GM12892 (cell line): ENCODE data around the gene LRIT3.
"Not testable (repeated sequence)": the region's sequence is repeated elsewhere in the genome, so short reads cannot be mapped to it uniquely, and the experiment has no call there.

Experiments
- DNase-seq: peaks from one replicate; pipeline ENCODE4 v3.0.0; 2011; ENCODE audit not compliant: insufficient read length
- FAIRE-seq: peaks from 2 replicates; lab custom pipeline; 2011; peaks lifted over from hg19 to GRCh38; lab: Jason Lieb, UNC
- POLR2A ChIP-seq: IDR thresholded peaks from 2 replicates; pipeline ENCODE4 v1.6.1; 2011; ENCODE audit warnings: low read depth, low read length, control low read depth
- POLR2AphosphoS5 ChIP-seq: IDR thresholded peaks from 2 replicates; pipeline ENCODE4 v1.6.1; 2011; ENCODE audit warnings: low read depth, low read length, control low read depth
- TAF1 ChIP-seq: IDR thresholded peaks from 2 replicates; pipeline ENCODE4 v1.6.1; 2011; ENCODE audit warnings: low read depth, mild to moderate bottlenecking, control low read depth, low read length, borderline replicate concordance

The LRIT3 gene

GRCh38 chr4:109816894-109817293 lies 31.0 kb upstream of the LRIT3 start:
- DNase-seq (no peak), FAIRE-seq (no peak)
- no peak for TF ChIP-seq TAF1
- TF ChIP-seq POLR2A = no peak
- TF ChIP-seq POLR2AphosphoS5 = no peak

- DNase-seq (no peak), FAIRE-seq (no peak)
- TF ChIP-seq TAF1 (no peak), POLR2A (no peak), POLR2AphosphoS5 (no peak)
Observed at GRCh38 chr4:109818268-109818667, 29.6 kb upstream of the LRIT3 start.

DNA sequence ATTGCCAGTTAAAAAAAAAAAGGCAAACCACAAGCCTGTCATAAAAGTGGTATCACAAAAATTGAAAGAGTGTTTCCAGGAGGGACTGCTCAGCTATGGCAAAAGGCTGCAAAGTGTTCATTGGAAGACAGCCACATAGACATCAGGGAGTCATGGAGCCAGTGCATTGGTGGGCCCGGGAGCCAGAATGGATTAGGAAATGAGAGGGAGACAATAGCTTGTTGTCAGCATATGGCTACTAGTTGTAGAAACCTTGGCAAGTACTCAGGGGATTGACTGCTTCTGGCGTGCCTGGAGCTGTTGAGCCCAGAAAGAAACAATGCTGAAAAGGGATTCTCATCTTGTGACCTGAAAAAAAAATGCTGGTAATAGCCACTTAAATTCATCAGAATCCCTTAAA lies 27.3 kb upstream of the LRIT3 start:
- TF ChIP-seq TAF1 (no peak), POLR2A (no peak), POLR2AphosphoS5 (no peak)
- DNase-seq = no peak
- peak; percentile 58 for FAIRE-seq

DNA sequence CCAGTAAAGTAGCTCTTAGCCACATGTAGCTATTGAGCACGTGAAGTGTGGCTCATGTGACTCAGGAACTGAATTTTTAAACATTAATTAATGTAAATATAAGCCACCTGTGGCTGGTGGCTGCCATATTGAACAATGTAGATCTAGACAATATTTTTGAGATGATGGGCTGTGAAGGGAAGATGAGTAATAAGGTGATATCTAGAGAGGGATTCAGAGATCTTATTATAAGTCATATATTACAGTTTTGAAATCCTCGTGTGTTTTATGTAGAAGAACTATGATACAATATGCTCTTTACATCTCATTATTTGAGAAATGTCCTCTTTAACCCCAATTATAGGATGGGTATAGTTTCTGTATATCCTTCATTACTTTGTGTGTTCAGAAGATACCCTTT lies 26.7 kb upstream of the LRIT3 start:
- no peak for TF ChIP-seq POLR2AphosphoS5
- TF ChIP-seq POLR2A = no peak
- TF ChIP-seq TAF1 = no peak
- DNase-seq (no peak), FAIRE-seq (no peak)

GRCh38 chr4:109826719-109827118 lies 21.2 kb upstream of the LRIT3 start:
- FAIRE-seq (peak; percentile 75), DNase-seq (no peak)
- TF ChIP-seq POLR2AphosphoS5 = no peak

DNA sequence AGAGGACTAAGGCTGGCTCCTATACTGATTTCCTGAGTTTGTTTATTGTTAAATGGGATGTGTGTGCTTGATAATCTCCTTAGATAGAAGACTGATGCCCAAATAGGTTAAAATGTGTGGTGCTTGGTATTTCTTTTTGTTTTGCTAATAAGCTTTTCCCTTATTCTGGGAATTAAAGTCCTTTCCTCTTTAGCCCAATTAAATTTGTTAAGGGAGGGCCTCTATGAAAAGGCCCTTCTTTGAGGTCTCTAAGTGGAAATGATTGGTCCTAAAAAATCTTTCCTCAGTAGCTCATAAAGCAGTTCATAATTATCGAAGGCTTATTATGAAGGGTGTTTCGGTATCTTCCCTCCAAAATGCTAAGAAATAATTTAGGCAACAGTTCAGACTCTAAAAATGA lies 20.2 kb upstream of the LRIT3 start, which contains the start of gene RRH:
TSS of gene RRH (plus strand) at position 301 of the 400 bp plus-strand sequence. CDS start at position 357, 56 bp downstream.
- FAIRE-seq = no peak
- TF ChIP-seq TAF1 (no peak), POLR2A (no peak), POLR2AphosphoS5 (no peak)
- DNase-seq = no peak

GRCh38 chr4:109833756-109834155 lies 14.2 kb upstream of the LRIT3 start:
- DNase-seq = no peak
- no peak for FAIRE-seq
- TF ChIP-seq POLR2A = no peak
- no peak for TF ChIP-seq POLR2AphosphoS5
- TF ChIP-seq TAF1 = no peak

GRCh38 chr4:109836985-109837384 lies 10.9 kb upstream of the LRIT3 start:
- DNase-seq (no peak), FAIRE-seq (no peak)
- no peak for TF ChIP-seq POLR2A
- no peak for TF ChIP-seq POLR2AphosphoS5
- no peak for TF ChIP-seq TAF1

DNA sequence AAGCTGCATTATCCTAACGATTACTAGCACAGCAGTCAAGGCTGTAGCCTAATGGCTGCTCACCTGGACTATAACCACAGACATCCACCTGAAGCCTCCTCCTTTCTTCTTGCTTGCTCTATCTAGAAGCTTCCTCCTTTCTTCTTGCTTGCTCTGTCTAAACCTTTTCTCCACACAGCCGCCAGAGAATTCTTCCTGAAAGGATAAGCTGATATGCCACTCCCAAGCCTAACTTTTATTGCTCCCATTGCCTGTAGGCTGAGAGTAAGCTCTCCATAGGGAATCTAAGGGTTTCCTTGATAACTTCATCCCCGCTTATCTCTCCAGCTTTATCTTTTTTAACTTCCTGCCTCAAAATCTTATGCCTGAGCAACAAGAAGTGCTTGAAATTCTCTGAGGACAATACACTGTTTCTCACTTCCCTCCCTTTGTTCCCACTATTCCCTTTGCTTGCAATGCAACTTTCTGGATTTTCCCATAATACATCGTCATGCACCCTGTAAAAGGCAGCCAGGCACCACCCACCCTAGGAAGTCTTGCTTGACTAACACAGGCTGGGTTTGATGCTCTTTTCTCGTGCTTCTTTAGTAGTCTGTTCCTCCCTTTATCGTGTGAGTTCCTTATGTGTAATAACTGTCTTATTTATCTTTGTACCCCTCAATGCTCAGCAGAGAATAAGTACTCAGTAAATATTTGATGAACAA lies 1.4 kb upstream of the LRIT3 start:
- FAIRE-seq = no peak
- no peak for DNase-seq
- TF ChIP-seq POLR2A (no peak), TAF1 (no peak), POLR2AphosphoS5 (no peak)

- DNase-seq = no peak
- no peak for FAIRE-seq
- no peak for TF ChIP-seq TAF1
- no peak for TF ChIP-seq POLR2A
- TF ChIP-seq POLR2AphosphoS5 = no peak
Observed at GRCh38 chr4:109848501-109848900, 594 bp downstream of the LRIT3 start.

DNA sequence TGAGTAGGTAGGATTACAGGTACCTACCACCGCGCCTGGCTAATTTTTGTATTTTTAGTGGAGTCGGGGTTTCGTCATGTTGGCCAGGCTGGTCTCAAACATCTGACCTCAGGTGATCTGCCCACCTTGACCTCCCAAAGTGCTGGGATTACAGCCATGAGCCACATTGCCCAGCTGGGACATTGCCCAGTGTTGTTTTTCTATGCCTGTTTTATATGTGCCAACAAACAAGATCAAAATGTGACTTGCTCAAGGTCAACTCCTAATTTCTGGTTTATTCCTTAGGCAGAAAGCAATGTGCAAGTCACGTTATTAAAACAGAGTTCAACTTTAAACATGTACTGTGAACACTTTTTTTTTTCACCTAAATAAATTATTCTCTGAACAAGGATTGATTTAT lies 2.7 kb downstream of the LRIT3 start:
- FAIRE-seq (no peak), DNase-seq (no peak)
- TF ChIP-seq TAF1 (no peak), POLR2A (no peak), POLR2AphosphoS5 (no peak)

DNA sequence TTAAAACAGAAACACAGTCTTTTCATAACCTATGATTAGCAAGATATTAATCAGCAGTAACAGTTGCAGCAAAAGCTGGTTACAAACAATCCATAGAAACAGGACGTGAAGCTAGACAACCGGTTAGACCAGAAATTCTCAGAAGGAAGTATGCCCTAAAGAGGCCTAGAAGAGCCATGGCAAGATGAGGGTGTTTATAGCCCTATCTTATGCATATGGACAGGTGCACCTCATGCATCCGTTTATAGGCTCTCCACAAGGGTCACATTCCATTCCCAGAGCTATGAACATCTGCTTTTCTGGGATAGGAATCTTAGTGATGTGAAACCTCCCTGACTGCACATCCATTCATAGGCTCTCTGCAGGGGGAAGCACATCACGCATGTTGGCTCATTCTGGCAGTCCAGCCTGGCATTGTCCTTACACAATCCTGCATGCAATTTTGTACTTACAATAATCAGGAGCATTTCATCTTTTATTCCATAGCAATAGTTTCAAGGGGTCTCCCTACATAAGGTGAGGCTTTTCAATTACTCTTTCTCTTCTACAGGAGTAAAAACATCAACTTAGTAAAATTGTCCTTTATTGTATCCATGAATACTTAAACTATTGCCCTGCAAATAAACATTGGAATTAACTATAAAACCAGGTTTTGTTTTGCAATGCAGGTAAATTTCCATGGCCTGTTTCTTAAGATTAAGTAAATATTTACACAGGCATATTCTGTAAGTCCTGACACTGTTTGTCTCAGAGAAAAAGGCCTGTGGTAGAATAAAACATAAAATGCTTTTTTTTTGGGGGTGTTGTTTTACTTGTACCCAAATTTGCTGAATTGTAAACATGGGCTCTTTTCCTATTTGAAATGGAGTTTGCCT lies 11.8 kb downstream of the LRIT3 start:
- DNase-seq, FAIRE-seq: not testable (repeated sequence)
